Measurements from ENCODE around the gene GBE1.

The GBE1 gene

GRCh38 chr3:81699536-81700320 lies 61.7 kb downstream of the GBE1 start:
- WGBS = 98% methylated on average over 7 of the region's 8 CpGs
- no peak overlapping the region for H2AFZ ChIP-seq (ENCODE audit: low read depth, low read length)
- no peaks in the 10 kb centered on the region for H3K9me3 ChIP-seq (ENCODE audit: control insufficient read depth, low read length)
- H3K79me1 ChIP-seq (replicated peaks; ENCODE audit: low read length, poor library complexity, severe bottlenecking) = peaks cover 15% of the 10 kb centered on the region
- H2BK120ac ChIP-seq (ENCODE audit: low read depth, low read length) = no peak overlapping the region
- H3K4me1 ChIP-seq (ENCODE audit: control insufficient read depth, insufficient read depth, low read depth, low read length) = no peaks in the 10 kb centered on the region
- no peak overlapping the region for H2AK5ac ChIP-seq (ENCODE audit: low read length, severe bottlenecking)
- no peak overlapping the region for H3K4me2 ChIP-seq (ENCODE audit: low read length, poor library complexity, severe bottlenecking)
- H4K91ac ChIP-seq (ENCODE audit: low read length) = no peak overlapping the region
- no peak overlapping the region for H2BK5ac ChIP-seq (ENCODE audit: low read depth, low read length, poor library complexity, severe bottlenecking)
- no peaks in the 10 kb centered on the region for H3K27me3 ChIP-seq (ENCODE audit: control insufficient read depth in 1 of 2, insufficient read depth in 1 of 2, low read length in 2 of 2)
- peaks cover 0 to 77% of the 10 kb centered on the region in 2 experiments for H3K36me3 ChIP-seq (ENCODE audit: control insufficient read depth in 1 of 2, insufficient read depth in 2 of 2, low read depth in 1 of 2, low read length in 2 of 2)
- H3K23ac ChIP-seq (ENCODE audit: low read length in 2 of 2) = no peak overlapping the region
- no peak overlapping the region for H3K4me3 ChIP-seq (ENCODE audit: insufficient read depth in 1 of 2, low read depth in 1 of 2, low read length in 2 of 2)
- H3K4ac ChIP-seq (ENCODE audit: low read depth in 1 of 2, low read length in 2 of 2) = no peak overlapping the region
- H3K14ac ChIP-seq (ENCODE audit: low read length in 2 of 2) = no peak overlapping the region
- no peak overlapping the region for H2BK12ac ChIP-seq (ENCODE audit: low read length in 2 of 2)
- no peak overlapping the region for H3K9ac ChIP-seq (ENCODE audit: low read length)
- H3K27ac ChIP-seq (ENCODE audit: low read length, poor library complexity, severe bottlenecking) = no peak overlapping the region
- no peak overlapping the region for H2BK15ac ChIP-seq (ENCODE audit: low read depth, poor library complexity, severe bottlenecking)
- DNase-seq = no peak
- no peak overlapping the region for H4K8ac ChIP-seq (ENCODE audit: low read length)
- no peak overlapping the region for H3K18ac ChIP-seq (ENCODE audit: low read depth in 1 of 2, low read length in 2 of 2)

DNA sequence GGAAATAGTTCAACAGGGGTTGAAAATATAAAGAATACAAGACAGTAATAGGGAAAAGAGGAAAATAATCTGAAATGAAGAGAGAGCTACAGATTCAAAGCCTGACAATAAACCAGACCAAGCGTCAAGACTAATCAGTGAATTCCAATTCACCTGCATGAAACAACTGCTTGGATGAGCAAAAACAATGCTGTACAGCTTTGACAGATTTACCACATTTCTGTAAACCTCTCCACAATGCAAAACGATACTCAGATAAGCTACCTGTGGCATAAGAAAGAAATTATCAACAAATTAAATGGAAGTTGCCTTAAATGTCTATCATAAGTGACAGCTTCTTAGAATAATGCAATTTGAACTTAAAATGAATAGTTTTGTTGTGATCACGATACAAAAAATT lies 65.4 kb downstream of the GBE1 start:
- Histone ChIP-seq H3K23ac (ENCODE audit: low read length in 2 of 2) (no peak overlapping the region), H2AK5ac (ENCODE audit: low read length, severe bottlenecking) (no peak overlapping the region), H3K36me3 (ENCODE audit: control insufficient read depth in 1 of 2, insufficient read depth in 2 of 2, low read depth in 1 of 2, low read length in 2 of 2) (peaks cover 0 to 54% of the 10 kb centered on the region in 2 experiments), H2BK5ac (ENCODE audit: low read depth, low read length, poor library complexity, severe bottlenecking) (no peak overlapping the region), H3K4ac (ENCODE audit: low read depth in 1 of 2, low read length in 2 of 2) (no peak overlapping the region), H3K4me1 (ENCODE audit: control insufficient read depth, insufficient read depth, low read depth, low read length) (no peaks in the 10 kb centered on the region), H3K27ac (ENCODE audit: low read length, poor library complexity, severe bottlenecking) (no peak overlapping the region), H2AFZ (ENCODE audit: low read depth, low read length) (no peak overlapping the region), H3K9ac (ENCODE audit: low read length) (no peak overlapping the region), H3K4me3 (ENCODE audit: insufficient read depth in 1 of 2, low read depth in 1 of 2, low read length in 2 of 2) (no peak overlapping the region), H3K4me2 (ENCODE audit: low read length, poor library complexity, severe bottlenecking) (no peak overlapping the region), H3K9me3 (ENCODE audit: control insufficient read depth, low read length) (no peaks in the 10 kb centered on the region), H4K91ac (ENCODE audit: low read length) (no peak overlapping the region), H2BK15ac (ENCODE audit: low read depth, poor library complexity, severe bottlenecking) (no peak overlapping the region), H2BK12ac (ENCODE audit: low read length in 2 of 2) (no peak overlapping the region), H2BK120ac (ENCODE audit: low read depth, low read length) (no peak overlapping the region), H3K18ac (ENCODE audit: low read depth in 1 of 2, low read length in 2 of 2) (no peak overlapping the region), H4K8ac (ENCODE audit: low read length) (no peak overlapping the region), H3K27me3 (ENCODE audit: control insufficient read depth in 1 of 2, insufficient read depth in 1 of 2, low read length in 2 of 2) (no peaks in the 10 kb centered on the region), H3K14ac (ENCODE audit: low read length in 2 of 2) (no peak overlapping the region), H3K79me1 (replicated peaks; ENCODE audit: low read length, poor library complexity, severe bottlenecking) (peaks cover 22% of the 10 kb centered on the region)
- 100% methylated on average over 1 of the region's 3 CpGs for WGBS
- DNase-seq = no peak

DNA sequence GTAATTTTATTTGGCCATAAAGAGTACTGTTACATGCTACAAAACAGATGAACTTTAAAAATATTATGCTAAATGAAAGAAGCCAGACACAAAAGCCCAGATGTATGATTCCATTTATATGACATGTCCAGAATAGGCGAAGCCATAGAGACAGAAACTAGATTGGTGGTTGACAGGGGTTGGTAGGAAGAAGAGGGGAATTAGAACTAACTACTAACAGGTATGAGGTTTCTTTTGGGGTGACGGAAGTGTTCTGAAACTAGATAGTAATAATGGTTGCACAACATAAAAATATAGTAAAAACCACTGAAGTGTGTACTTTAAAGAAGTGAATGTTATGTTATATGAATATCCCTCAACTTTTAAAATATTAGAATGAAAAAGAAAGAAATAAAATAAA lies 66.1 kb downstream of the GBE1 start:
- H3K27ac ChIP-seq (ENCODE audit: low read length, poor library complexity, severe bottlenecking) = no peak overlapping the region
- peaks cover 22% of the 10 kb centered on the region for H3K79me1 ChIP-seq (replicated peaks; ENCODE audit: low read length, poor library complexity, severe bottlenecking)
- H3K27me3 ChIP-seq (ENCODE audit: control insufficient read depth in 1 of 2, insufficient read depth in 1 of 2, low read length in 2 of 2) = no peaks in the 10 kb centered on the region
- H3K9ac ChIP-seq (ENCODE audit: low read length) = no peak overlapping the region
- no peak overlapping the region for H2AK5ac ChIP-seq (ENCODE audit: low read length, severe bottlenecking)
- no peak overlapping the region for H3K18ac ChIP-seq (ENCODE audit: low read depth in 1 of 2, low read length in 2 of 2)
- H3K36me3 ChIP-seq (ENCODE audit: control insufficient read depth in 1 of 2, insufficient read depth in 2 of 2, low read depth in 1 of 2, low read length in 2 of 2) = peaks cover 0 to 61% of the 10 kb centered on the region in 2 experiments
- H2BK5ac ChIP-seq (ENCODE audit: low read depth, low read length, poor library complexity, severe bottlenecking) = no peak overlapping the region
- H2BK12ac ChIP-seq (ENCODE audit: low read length in 2 of 2) = no peak overlapping the region
- H2BK15ac ChIP-seq (ENCODE audit: low read depth, poor library complexity, severe bottlenecking) = no peak overlapping the region
- H3K14ac ChIP-seq (ENCODE audit: low read length in 2 of 2) = no peak overlapping the region
- no peak overlapping the region for H4K8ac ChIP-seq (ENCODE audit: low read length)
- no peak overlapping the region for H2BK120ac ChIP-seq (ENCODE audit: low read depth, low read length)
- 95% methylated on average over 1 of the region's 2 CpGs for WGBS
- no peak overlapping the region for H3K4me3 ChIP-seq (ENCODE audit: insufficient read depth in 1 of 2, low read depth in 1 of 2, low read length in 2 of 2)
- no peak overlapping the region for H3K4me2 ChIP-seq (ENCODE audit: low read length, poor library complexity, severe bottlenecking)
- no peaks in the 10 kb centered on the region for H3K9me3 ChIP-seq (ENCODE audit: control insufficient read depth, low read length)
- H4K91ac ChIP-seq (ENCODE audit: low read length) = no peak overlapping the region
- no peak overlapping the region for H3K4ac ChIP-seq (ENCODE audit: low read depth in 1 of 2, low read length in 2 of 2)
- no peak overlapping the region for H3K23ac ChIP-seq (ENCODE audit: low read length in 2 of 2)
- no peak overlapping the region for H2AFZ ChIP-seq (ENCODE audit: low read depth, low read length)
- H3K4me1 ChIP-seq (ENCODE audit: control insufficient read depth, insufficient read depth, low read depth, low read length) = no peaks in the 10 kb centered on the region
- DNase-seq = no peak

DNA sequence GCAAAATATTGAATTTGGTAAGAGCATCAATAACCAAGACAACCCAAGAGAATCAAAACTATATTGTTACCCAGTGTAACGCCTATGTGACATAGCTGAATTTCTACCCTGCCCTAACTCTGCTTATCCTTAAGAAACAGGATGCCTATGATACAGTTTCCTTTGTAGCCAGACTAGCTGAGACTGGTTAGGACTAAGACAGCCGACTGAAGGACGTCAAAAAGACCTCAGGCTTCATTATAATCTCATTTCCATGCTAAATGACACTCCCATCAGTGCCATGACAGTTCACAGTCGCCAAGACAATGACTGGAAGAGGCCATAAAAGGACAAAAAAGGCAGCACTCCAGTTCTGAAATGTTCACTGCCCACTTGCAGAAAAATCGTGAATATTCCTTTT lies 66.8 kb downstream of the GBE1 start:
- no peak overlapping the region for H2BK120ac ChIP-seq (ENCODE audit: low read depth, low read length)
- no peaks in the 10 kb centered on the region for H3K9me3 ChIP-seq (ENCODE audit: control insufficient read depth, low read length)
- no peak overlapping the region for H4K8ac ChIP-seq (ENCODE audit: low read length)
- no peak overlapping the region for H3K27ac ChIP-seq (ENCODE audit: low read length, poor library complexity, severe bottlenecking)
- H3K18ac ChIP-seq (ENCODE audit: low read depth in 1 of 2, low read length in 2 of 2) = no peak overlapping the region
- H3K36me3 ChIP-seq (ENCODE audit: control insufficient read depth in 1 of 2, insufficient read depth in 2 of 2, low read depth in 1 of 2, low read length in 2 of 2) = peaks cover 0 to 61% of the 10 kb centered on the region in 2 experiments
- no peak overlapping the region for H3K14ac ChIP-seq (ENCODE audit: low read length in 2 of 2)
- no peak overlapping the region for H2BK5ac ChIP-seq (ENCODE audit: low read depth, low read length, poor library complexity, severe bottlenecking)
- no peak overlapping the region for H3K23ac ChIP-seq (ENCODE audit: low read length in 2 of 2)
- H3K4me2 ChIP-seq (ENCODE audit: low read length, poor library complexity, severe bottlenecking) = no peak overlapping the region
- H3K4me3 ChIP-seq (ENCODE audit: insufficient read depth in 1 of 2, low read depth in 1 of 2, low read length in 2 of 2) = no peak overlapping the region
- no peak overlapping the region for H3K4ac ChIP-seq (ENCODE audit: low read depth in 1 of 2, low read length in 2 of 2)
- H3K79me1 ChIP-seq (replicated peaks; ENCODE audit: low read length, poor library complexity, severe bottlenecking) = peaks cover 23% of the 10 kb centered on the region
- no peak overlapping the region for H2BK12ac ChIP-seq (ENCODE audit: low read length in 2 of 2)
- H2AK5ac ChIP-seq (ENCODE audit: low read length, severe bottlenecking) = no peak overlapping the region
- no peak overlapping the region for H3K9ac ChIP-seq (ENCODE audit: low read length)
- no peak overlapping the region for H2BK15ac ChIP-seq (ENCODE audit: low read depth, poor library complexity, severe bottlenecking)
- no peak for DNase-seq
- WGBS = 97% methylated on average over 5 of the region's 5 CpGs
- H2AFZ ChIP-seq (ENCODE audit: low read depth, low read length) = no peak overlapping the region
- no peaks in the 10 kb centered on the region for H3K4me1 ChIP-seq (ENCODE audit: control insufficient read depth, insufficient read depth, low read depth, low read length)
- H4K91ac ChIP-seq (ENCODE audit: low read length) = no peak overlapping the region
- no peaks in the 10 kb centered on the region for H3K27me3 ChIP-seq (ENCODE audit: control insufficient read depth in 1 of 2, insufficient read depth in 1 of 2, low read length in 2 of 2)

Data from mesenchymal stem cell (in vitro differentiated cells and primary cell).